Gastroesophageal sphincter (tissue), 4 donors: ENCODE measurements around the gene WNK4. TPM values are rescaled to one million over a fixed set of nuclear protein-coding genes. Genes with fewer than 3 reads are reported as not detected.

Experiments used
- ATAC-seq: fragments of 150-250 bp; one replicate; pipeline ENCODE4 v1.9.1; 2016; ENCODE audit warnings: mild to moderate bottlenecking, moderate library complexity
- H3K27ac ChIP-seq, 4 donors: fragments of 200-600 bp; sonication (generic) in 3 of 4; 1 replicate in 3 of 4; 2 replicates in 1 of 4; pipeline ENCODE4 v1.5.1; 2016 to 2019
- H3K27me3 ChIP-seq: fragments of 200-600 bp; sonication (generic); one replicate; pipeline ENCODE4 v1.5.1; 2019
- H3K36me3 ChIP-seq, 2 donors: fragments of 200-600 bp; sonication (generic); one replicate each; pipeline ENCODE4 v1.5.1; 2019; ENCODE audit warnings: control low read depth in 1 of 2
- H3K4me1 ChIP-seq, 3 donors: fragments of 200-600 bp; sonication (generic); 1 replicate in 2 of 3; 2 replicates in 1 of 3; pipeline ENCODE4 v1.5.1; 2016 to 2019; ENCODE audit warnings: control low read depth in 2 of 3
- H3K4me3 ChIP-seq, 2 donors: fragments of 200-600 bp; sonication (generic); one replicate each; pipeline ENCODE4 v1.5.1; 2019; ENCODE audit warnings: mild to moderate bottlenecking in 1 of 2, moderate library complexity in 1 of 2
- H3K9me3 ChIP-seq, 3 donors: fragments of 200-600 bp; sonication (generic); one replicate each; pipeline ENCODE4 v1.5.1; 2017 to 2019; ENCODE audit warnings: control low read depth in 2 of 3
- CTCF ChIP-seq, 4 experiments: fragments of 200-600 bp in 2 of 4; fragments of 450-650 bp in 2 of 4; sonication (generic) in 1 of 4; IDR thresholded peaks; one replicate each; pipeline ENCODE4 v1.5.1; 2017 to 2019; ENCODE audit warnings: antibody characterized with exemption in 4 of 4, mild to moderate bottlenecking in 2 of 4, moderate library complexity in 2 of 4
- EP300 ChIP-seq: sonication (generic); formaldehyde crosslinking; IDR thresholded peaks from one replicate; pipeline ENCODE4 v1.6.1; 2017; ENCODE audit warnings: antibody characterized with exemption, mild to moderate bottlenecking
- POLR2A ChIP-seq, 2 donors: fragments of 450-650 bp; IDR thresholded peaks; one replicate each; pipeline ENCODE4 v1.6.1; 2017; ENCODE audit warnings: antibody characterized with exemption in 2 of 2, mild to moderate bottlenecking in 2 of 2, moderate library complexity in 1 of 2
- POLR2AphosphoS5 ChIP-seq: sonication (generic); formaldehyde crosslinking; IDR thresholded peaks from one replicate; pipeline ENCODE4 v1.6.1; 2017; ENCODE audit warnings: antibody characterized with exemption
- WGBS, 2 donors: methylation state at CpG; one replicate each; pipeline ENCODE4 v1.1.5; 2018; ENCODE audit warnings: low coverage in 1 of 2; 5-methylcytosine and 5-hydroxymethylcytosine counted together
- total RNA-seq, 4 donors: library from RNA; depleted of rRNA; stranded (reverse); fragments of >200 nt; gene quantifications; one replicate each; pipeline ENCODE4 v1.1.0, GENCODE V29; 2016

WNK4 gene
- total RNA-seq, 4 donors from 2014 or later: 0.78 to 6.7 (median 1.6) TPM

- peaks cover 0 to 35% of the 10 kb centered on the region in 2 donors for H3K36me3 ChIP-seq
- peak; percentile 97 for ATAC-seq
- H3K27ac ChIP-seq: peak within 1 kb of the TSS; percentile 88 to 95 (median 90)
- 0 to 4% methylated on average over 10 to 12 of the region's 71 CpGs for WGBS, 2 donors
- no peaks in the 10 kb centered on the region for H3K27me3 ChIP-seq
- TF ChIP-seq POLR2AphosphoS5: peak; percentile 99
- no peak for TF ChIP-seq CTCF (IDR thresholded peaks at IDR 0.05)
- no peak for TF ChIP-seq EP300
- peak; percentile 90 to 92 for TF ChIP-seq POLR2A (IDR thresholded peaks at IDR 0.05)
- H3K4me3 ChIP-seq: peak within 1 kb of the TSS; percentile 63 to 85
- H3K9me3 ChIP-seq: no peaks in the 10 kb centered on the region
- peaks cover 0 to 27% (median 12%) of the 10 kb centered on the region in 3 donors for H3K4me1 ChIP-seq
Observed at GRCh38 chr17:42832934-42833766, 52.7 kb downstream of the WNK4 start, which contains the start of gene PSME3. PSME3 (plus strand) TSS chr17:42833397; CDS start chr17:42833632, 235 bp downstream.

- no peak for ATAC-seq
- H3K9me3 ChIP-seq: no peaks in the 10 kb centered on the region
- peaks cover 0 to 43% of the 10 kb centered on the region in 2 donors for H3K36me3 ChIP-seq
- H3K27ac ChIP-seq: peak overlapping the region; percentile 88 to 95 (median 90)
- TF ChIP-seq POLR2A (IDR thresholded peaks at IDR 0.05): no peak
- no peak for TF ChIP-seq EP300
- no peak for TF ChIP-seq CTCF (IDR thresholded peaks at IDR 0.05)
- TF ChIP-seq POLR2AphosphoS5: no peak
- H3K27me3 ChIP-seq: no peaks in the 10 kb centered on the region
- H3K4me3 ChIP-seq: peak overlapping the region; percentile 63 to 85
- 0 to 60% methylated on average over 3 of the region's 18 CpGs for WGBS, 2 donors
- H3K4me1 ChIP-seq: peaks cover 0 to 27% (median 12%) of the 10 kb centered on the region in 3 donors
Observed at GRCh38 chr17:42833767-42834422, 53.5 kb downstream of the WNK4 start.

GRCh38 chr17:42835732-42836131 lies 55.3 kb downstream of the WNK4 start:
- Histone ChIP-seq H3K27me3 (no peaks in the 10 kb centered on the region), H3K36me3 (peaks cover 3 to 61% of the 10 kb centered on the region in 2 donors), H3K9me3 (no peaks in the 10 kb centered on the region), H3K4me3 (no peak overlapping the region), H3K27ac (no peak overlapping the region), H3K4me1 (peaks cover 0 to 27% (median 12%) of the 10 kb centered on the region in 3 donors)
- 97 to 100% methylated on average over 2 to 6 of the region's 6 CpGs for WGBS, 2 donors
- ATAC-seq: no peak
- TF ChIP-seq EP300: no peak

- Histone ChIP-seq H3K36me3 (peaks cover 3 to 89% of the 10 kb centered on the region in 2 donors), H3K4me1 (peaks cover 0 to 36% (median 2%) of the 10 kb centered on the region in 3 donors), H3K27ac (no peak overlapping the region), H3K9me3 (no peaks in the 10 kb centered on the region), H3K4me3 (no peak overlapping the region), H3K27me3 (no peaks in the 10 kb centered on the region)
- 56 to 61% methylated on average over 7 to 8 of the region's 11 CpGs for WGBS, 2 donors
- ATAC-seq: no peak
- TF ChIP-seq EP300: no peak
- TF ChIP-seq CTCF (IDR thresholded peaks at IDR 0.05): no peak
- no peak for TF ChIP-seq POLR2AphosphoS5
- TF ChIP-seq POLR2A (IDR thresholded peaks at IDR 0.05): no peak
Observed at GRCh38 chr17:42841975-42842685, 61.7 kb downstream of the WNK4 start.

GRCh38 chr17:42843358-42843934 lies 63.0 kb downstream of the WNK4 start:
- Histone ChIP-seq H3K4me1 (peaks cover 0 to 40% (median 5%) of the 10 kb centered on the region in 3 donors), H3K27me3 (no peaks in the 10 kb centered on the region), H3K36me3 (peaks cover 3 to 76% of the 10 kb centered on the region in 2 donors), H3K9me3 (no peaks in the 10 kb centered on the region), H3K4me3 (no peak overlapping the region), H3K27ac (peak overlapping the region in 3 of 4 donors; percentile 27 to 62 (median 59))
- TF ChIP-seq EP300: no peak
- peak in 3 of 4 experiments; percentile 89 to 98 (median 91) for TF ChIP-seq CTCF (IDR thresholded peaks at IDR 0.05)
- TF ChIP-seq POLR2AphosphoS5: no peak
- no peak for TF ChIP-seq POLR2A (IDR thresholded peaks at IDR 0.05)
- peak; percentile 63 for ATAC-seq
- WGBS, 2 donors: 7 to 15% methylated on average over 4 to 6 of the region's 6 CpGs
